ENCODE results near the gene UBE2E3.

DNA sequence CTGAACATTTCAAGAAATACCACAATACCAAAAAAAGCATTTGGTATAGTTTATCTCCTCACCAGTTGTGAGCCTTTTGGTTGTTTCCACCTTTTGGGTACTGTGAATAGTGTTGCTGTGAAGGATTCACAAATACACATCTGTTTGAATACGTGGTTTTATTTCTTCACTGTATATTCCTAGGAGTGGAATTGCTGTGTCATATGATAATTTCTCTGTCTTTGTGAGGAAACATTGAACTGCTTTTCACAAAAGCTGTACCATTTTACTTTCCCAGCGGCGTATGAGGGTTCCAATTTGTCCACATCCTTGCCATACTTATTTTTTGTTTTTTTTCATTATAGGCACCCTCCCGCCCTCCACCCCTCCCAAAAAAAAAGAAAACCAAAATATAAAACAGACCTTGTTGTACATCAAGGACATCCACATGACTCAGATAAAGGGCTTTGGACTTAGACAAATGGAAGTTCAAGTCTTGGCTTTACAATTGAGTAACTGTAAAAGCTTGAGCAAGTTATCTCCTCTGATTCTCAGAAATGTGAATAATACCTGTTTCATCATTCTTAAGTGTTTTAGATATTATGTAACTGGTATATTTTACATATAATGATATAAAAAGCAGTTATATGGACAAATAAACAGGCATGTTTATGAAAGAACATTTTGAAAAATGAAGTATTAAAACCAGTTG lies 19.0 kb downstream of the UBE2E3 start:
- TF ChIP-seq CTCF (IDR thresholded peaks at IDR 0.05), result no peak
- TF ChIP-seq POLR2A (IDR thresholded peaks at IDR 0.05), result no peak
